HUES6 (cell line): ENCODE results near the gene FEZF2.

Experiments used
- H3K27ac ChIP-seq: 2 replicates; pipeline ENCODE4 v1.7.0; 2013; ENCODE audit warnings: low read depth, mild to moderate bottlenecking, low read length, inconsistent platforms
- H3K27me3 ChIP-seq: 2 replicates; pipeline ENCODE4 v1.6.1; 2013; ENCODE audit warnings: low read length; ENCODE audit not compliant: control insufficient read depth, insufficient read depth
- H3K36me3 ChIP-seq: 2 replicates; pipeline ENCODE4 v1.6.1; 2013; ENCODE audit warnings: low read length; ENCODE audit not compliant: control insufficient read depth, insufficient read depth
- H3K4me1 ChIP-seq: 2 replicates; pipeline ENCODE4 v1.6.1; 2013; ENCODE audit warnings: low read length; ENCODE audit not compliant: control insufficient read depth, insufficient read depth
- H3K4me3 ChIP-seq: 2 replicates; pipeline ENCODE4 v1.5.1; 2013; ENCODE audit warnings: low read depth, low read length
- H3K9ac ChIP-seq: one replicate; pipeline ENCODE4 v1.6.1; 2013; ENCODE audit warnings: mild to moderate bottlenecking, low read length
- H3K9me3 ChIP-seq: 2 replicates; pipeline ENCODE4 v1.6.1; 2013; ENCODE audit warnings: low read depth, low read length; ENCODE audit not compliant: control insufficient read depth, insufficient read depth

Gene FEZF2

DNA sequence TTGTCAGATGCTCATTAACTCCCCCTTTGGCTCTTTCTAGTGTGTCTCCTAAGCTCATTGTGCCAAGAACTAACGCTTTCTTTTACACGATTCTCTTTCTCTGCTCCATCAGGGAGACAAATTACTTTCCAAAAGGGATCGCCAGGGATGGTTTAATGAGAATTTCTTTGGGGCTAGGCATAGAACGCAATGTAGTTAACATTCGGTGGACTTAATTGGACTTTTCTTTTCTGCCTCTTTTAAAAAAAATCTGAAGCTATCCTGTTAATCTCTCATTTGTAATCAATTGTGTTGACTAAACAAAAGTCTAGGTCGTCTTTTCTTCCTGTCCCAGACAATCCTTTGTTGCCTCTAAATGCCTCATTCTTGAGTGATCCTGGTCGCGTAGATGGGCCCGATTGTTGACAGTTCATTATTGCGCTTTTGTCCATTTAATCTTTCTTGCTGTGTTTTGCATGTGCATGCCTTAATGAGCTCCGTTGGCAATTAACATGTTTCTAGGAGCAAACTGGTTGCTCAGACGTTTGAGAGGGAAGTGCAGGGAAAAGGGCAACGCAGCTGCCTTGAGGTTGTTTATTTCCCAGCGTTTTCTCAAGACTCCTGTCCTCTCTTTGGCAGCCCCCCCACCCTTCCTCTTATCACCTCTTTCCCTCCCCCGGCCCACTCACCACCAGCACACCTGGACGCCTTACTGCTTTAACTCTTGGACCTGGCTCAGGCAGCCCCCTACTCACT is 7.8 kb downstream of the FEZF2 start:
- Histone ChIP-seq H3K27ac (no peak overlapping the region), H3K9ac (no peak overlapping the region), H3K4me3 (peak overlapping the region; percentile 32), H3K9me3 (no peaks in the 10 kb centered on the region), H3K27me3 (peaks cover 95% of the 10 kb centered on the region), H3K36me3 (no peaks in the 10 kb centered on the region), H3K4me1 (peaks cover 45% of the 10 kb centered on the region)

- Histone ChIP-seq H3K4me3 (no peak overlapping the region), H3K36me3 (no peaks in the 10 kb centered on the region), H3K27ac (no peak overlapping the region), H3K9me3 (no peaks in the 10 kb centered on the region), H3K9ac (no peak overlapping the region), H3K27me3 (peaks cover 95% of the 10 kb centered on the region), H3K4me1 (peaks cover 35% of the 10 kb centered on the region)
These were observed 9.2 kb downstream of the FEZF2 start for GRCh38 chr3:62364191-62364590.

DNA sequence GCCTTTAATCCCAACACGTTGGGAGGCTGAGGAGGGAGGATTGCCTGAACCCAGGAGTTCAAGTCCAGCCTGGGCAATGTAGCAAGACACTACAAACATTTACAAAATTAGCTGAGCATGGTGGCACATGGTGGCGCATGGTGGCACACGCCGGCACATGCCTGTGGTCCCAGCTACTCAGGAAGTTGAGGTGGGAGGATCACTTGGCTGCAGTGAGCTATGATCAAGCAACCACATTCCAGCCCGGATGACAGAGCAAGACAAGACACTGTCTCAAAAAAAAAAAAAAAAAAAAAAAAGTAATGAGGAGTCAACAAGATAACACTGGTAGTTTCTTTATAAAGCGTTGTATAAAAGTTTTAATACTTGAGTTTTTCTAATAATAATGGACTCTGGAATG is 10.1 kb downstream of the FEZF2 start:
- peaks cover 30% of the 10 kb centered on the region for H3K4me1 ChIP-seq
- H3K27me3 ChIP-seq: peaks cover 95% of the 10 kb centered on the region
- no peaks in the 10 kb centered on the region for H3K9me3 ChIP-seq
- no peak overlapping the region for H3K27ac ChIP-seq
- H3K9ac ChIP-seq: no peak overlapping the region
- no peak overlapping the region for H3K4me3 ChIP-seq
- no peaks in the 10 kb centered on the region for H3K36me3 ChIP-seq

DNA sequence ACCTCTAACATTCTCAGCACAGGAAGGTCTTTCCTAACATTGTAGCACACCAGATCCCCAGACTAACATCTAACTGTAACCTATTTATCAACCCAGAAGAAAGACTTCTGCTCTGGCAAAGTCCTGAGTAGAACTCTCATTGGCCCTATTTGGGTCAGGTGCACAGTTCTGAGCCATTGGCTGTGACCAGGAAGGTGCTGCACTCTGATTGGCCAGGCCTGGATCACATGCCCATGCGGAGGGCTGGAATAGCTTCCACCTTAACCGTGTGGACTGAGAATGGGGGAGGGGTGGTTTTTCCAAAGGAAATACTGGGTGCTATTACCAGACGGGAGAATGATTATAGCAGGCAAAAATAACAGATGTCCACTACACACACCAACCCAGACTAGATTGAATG is 11.5 kb downstream of the FEZF2 start:
- no peaks in the 10 kb centered on the region for H3K9me3 ChIP-seq
- H3K27me3 ChIP-seq: peaks cover 94% of the 10 kb centered on the region
- H3K9ac ChIP-seq: no peak overlapping the region
- H3K4me3 ChIP-seq: no peak overlapping the region
- H3K4me1 ChIP-seq: peaks cover 19% of the 10 kb centered on the region
- no peaks in the 10 kb centered on the region for H3K36me3 ChIP-seq
- no peak overlapping the region for H3K27ac ChIP-seq

DNA sequence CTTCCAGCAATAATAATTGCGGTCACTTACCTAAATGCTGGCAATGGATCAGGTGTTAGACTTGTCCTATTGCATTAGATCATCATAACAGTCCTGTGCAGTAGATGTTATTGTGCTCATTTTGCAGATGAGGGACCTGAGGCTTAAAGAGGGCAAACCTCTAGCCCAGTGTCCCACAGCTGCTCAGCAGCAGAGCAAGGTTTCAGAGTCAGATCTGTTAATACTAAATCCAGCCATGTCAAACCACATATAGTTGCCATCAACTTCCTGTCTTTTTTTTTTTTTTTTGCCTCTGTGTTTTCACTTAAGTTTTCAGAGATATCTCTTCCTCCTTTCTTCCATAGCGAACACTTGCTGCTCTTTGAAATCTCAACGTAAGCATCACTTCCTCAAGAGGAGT is 12.1 kb downstream of the FEZF2 start:
- Histone ChIP-seq H3K27ac (no peak overlapping the region), H3K4me3 (no peak overlapping the region), H3K27me3 (peaks cover 94% of the 10 kb centered on the region), H3K9me3 (no peaks in the 10 kb centered on the region), H3K36me3 (no peaks in the 10 kb centered on the region), H3K9ac (no peak overlapping the region), H3K4me1 (peaks cover 15% of the 10 kb centered on the region)

GRCh38 chr3:62359531-62359930 is 13.8 kb downstream of the FEZF2 start:
- Histone ChIP-seq H3K27ac (no peak overlapping the region), H3K27me3 (peaks cover 94% of the 10 kb centered on the region), H3K4me3 (no peak overlapping the region), H3K36me3 (no peaks in the 10 kb centered on the region), H3K9ac (no peak overlapping the region), H3K4me1 (no peaks in the 10 kb centered on the region), H3K9me3 (no peaks in the 10 kb centered on the region)

DNA sequence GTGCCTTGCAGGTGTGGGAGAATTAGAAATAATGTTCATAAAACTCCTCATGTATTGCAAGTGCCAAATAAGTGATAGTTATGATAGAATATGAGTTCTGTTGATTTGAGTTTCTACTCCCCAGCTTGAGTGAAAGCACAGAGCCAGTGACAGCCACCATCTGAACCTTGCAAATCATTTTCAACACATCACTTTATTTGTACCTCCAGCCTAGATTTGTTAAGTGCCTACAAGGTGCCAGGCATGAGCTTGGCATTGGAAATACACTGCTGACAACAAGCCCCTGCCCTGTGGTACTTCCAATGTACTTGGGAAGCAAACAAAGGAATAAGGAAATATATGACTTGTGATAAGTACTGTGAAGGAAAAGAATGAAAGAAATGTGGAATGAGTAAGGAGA is 17.0 kb downstream of the FEZF2 start:
- Histone ChIP-seq H3K27ac (no peak overlapping the region), H3K9me3 (no peaks in the 10 kb centered on the region), H3K27me3 (peaks cover 86% of the 10 kb centered on the region)

GRCh38 chr3:62355703-62356102 is 17.6 kb downstream of the FEZF2 start:
- H3K36me3 ChIP-seq: no peaks in the 10 kb centered on the region
- peaks cover 84% of the 10 kb centered on the region for H3K27me3 ChIP-seq

More for the DNA sequence above, 17.0 kb downstream of the FEZF2 start:
- no peaks in the 10 kb centered on the region for H3K36me3 ChIP-seq
- H3K4me1 ChIP-seq: no peaks in the 10 kb centered on the region
- no peak overlapping the region for H3K9ac ChIP-seq
- H3K4me3 ChIP-seq: no peak overlapping the region

GRCh38 chr3:62343755-62344154 is 29.6 kb downstream of the FEZF2 start:
- H3K4me3 ChIP-seq: no peak overlapping the region
- H3K27ac ChIP-seq: no peak overlapping the region
- no peaks in the 10 kb centered on the region for H3K4me1 ChIP-seq
- no peak overlapping the region for H3K9ac ChIP-seq
- peaks cover 5% of the 10 kb centered on the region for H3K27me3 ChIP-seq
- no peaks in the 10 kb centered on the region for H3K9me3 ChIP-seq
- H3K36me3 ChIP-seq: no peaks in the 10 kb centered on the region

More at GRCh38 chr3:62355703-62356102, 17.6 kb downstream of the FEZF2 start:
- Histone ChIP-seq H3K27ac (no peak overlapping the region), H3K4me3 (no peak overlapping the region), H3K9ac (no peak overlapping the region), H3K9me3 (no peaks in the 10 kb centered on the region), H3K4me1 (no peaks in the 10 kb centered on the region)

GRCh38 chr3:62335196-62335595 is 38.2 kb downstream of the FEZF2 start:
- Histone ChIP-seq H3K4me1 (peaks cover 7% of the 10 kb centered on the region; the same call in 1 of the 2 replicates), H3K27ac (no peak overlapping the region), H3K9ac (no peak overlapping the region), H3K4me3 (no peak overlapping the region), H3K36me3 (no peaks in the 10 kb centered on the region), H3K9me3 (no peaks in the 10 kb centered on the region), H3K27me3 (no peaks in the 10 kb centered on the region)

DNA sequence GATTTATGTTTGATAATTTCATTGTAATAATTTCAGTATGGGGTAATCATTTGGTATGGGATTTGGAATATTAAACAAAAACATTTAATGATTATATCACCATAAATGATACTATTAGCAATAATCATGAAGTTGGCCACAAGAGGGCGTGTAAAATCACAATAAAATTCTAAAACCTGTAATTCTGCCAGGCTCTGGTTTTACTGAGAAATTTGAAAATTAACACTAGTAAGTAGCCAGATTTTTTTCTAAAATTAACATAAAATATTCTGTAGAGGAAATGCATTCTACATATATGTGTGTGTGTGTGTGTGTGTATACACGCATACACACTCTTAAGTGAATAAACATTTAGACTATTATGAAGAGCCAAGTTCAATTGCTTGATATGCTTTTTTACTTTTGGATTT is 40.5 kb downstream of the FEZF2 start:
- Histone ChIP-seq H3K27ac (no peak overlapping the region), H3K4me1 (peaks cover 7% of the 10 kb centered on the region; the same call in 1 of the 2 replicates), H3K36me3 (no peaks in the 10 kb centered on the region), H3K27me3 (no peaks in the 10 kb centered on the region), H3K9me3 (no peaks in the 10 kb centered on the region), H3K4me3 (no peak overlapping the region), H3K9ac (no peak overlapping the region)
